Cerebellar nuclear complex (tissue), 1 donor: Measurements from ENCODE around the gene CEACAM18.
"Not testable (repeated sequence)": the region's sequence is repeated elsewhere in the genome, so short reads cannot be mapped to it uniquely, and the experiment has no call there.

ENCODE experiments used
- DNase-seq, 2 experiments: peaks; one replicate each; lab custom pipeline; 2025; lab: John Stamatoyannopoulos, UW

Gene CEACAM18

GRCh38 chr19:51478381-51479234, at the start of gene CEACAM18:
TSS of gene CEACAM18 (plus strand) at chr19:51478539.
- no peak for DNase-seq

- DNase-seq = no peak
Observed at GRCh38 chr19:51430221-51430620, 48.1 kb upstream of the CEACAM18 start.

GRCh38 chr19:51431124-51431523, 47.2 kb upstream of the CEACAM18 start:
- DNase-seq = no peak

GRCh38 chr19:51433043-51433442, 45.3 kb upstream of the CEACAM18 start:
- DNase-seq = no peak

GRCh38 chr19:51434456-51434855, 43.9 kb upstream of the CEACAM18 start:
- DNase-seq = no peak

GRCh38 chr19:51439021-51439465, 39.3 kb upstream of the CEACAM18 start:
- no peak for DNase-seq

GRCh38 chr19:51440052-51440451, 38.3 kb upstream of the CEACAM18 start:
- no peak for DNase-seq

- DNase-seq = no peak
Observed at GRCh38 chr19:51440846-51441409, 37.4 kb upstream of the CEACAM18 start.

GRCh38 chr19:51441410-51442390, 36.6 kb upstream of the CEACAM18 start:
- DNase-seq = no peak

GRCh38 chr19:51447510-51447909, 30.8 kb upstream of the CEACAM18 start:
- DNase-seq = not testable (repeated sequence)

- no peak for DNase-seq
Observed at GRCh38 chr19:51448011-51448410, 30.3 kb upstream of the CEACAM18 start.

GRCh38 chr19:51448411-51449016, 29.8 kb upstream of the CEACAM18 start:
- DNase-seq = no peak

GRCh38 chr19:51450730-51451307, 27.5 kb upstream of the CEACAM18 start:
- no peak for DNase-seq

- no peak for DNase-seq
Observed at GRCh38 chr19:51456541-51457290, 21.6 kb upstream of the CEACAM18 start.

- no peak for DNase-seq
Observed at GRCh38 chr19:51457351-51458013, 20.9 kb upstream of the CEACAM18 start.

- no peak for DNase-seq
Observed at GRCh38 chr19:51458051-51458645, 20.2 kb upstream of the CEACAM18 start, which contains the start of gene SIGLEC8. TSS of gene SIGLEC8 (minus strand) at chr19:51458454. CDS start at chr19:51458387, 67 bp downstream.

GRCh38 chr19:51458899-51459505, 19.3 kb upstream of the CEACAM18 start:
- no peak for DNase-seq

GRCh38 chr19:51460164-51460992, 18.0 kb upstream of the CEACAM18 start:
- no peak for DNase-seq
